Inflammatory macrophage (primary cell): Measurements from ENCODE around the gene SMIM28.
"Not testable (repeated sequence)": the region's sequence is repeated elsewhere in the genome, so short reads cannot be mapped to it uniquely, and the experiment has no call there.

Experiments used
- DNase-seq, 2 donors: peaks; one replicate each; pipeline ENCODE4 v3.0.0-alpha.2; 2020 to 2022
- total RNA-seq, 18 experiments: gene quantifications; one replicate each; lab custom pipeline; 2026; ENCODE audit warnings: mixed read lengths in 6 of 18, inconsistent platforms in 2 of 18; lab: John Stamatoyannopoulos, UW

SMIM28 gene
- 0 reads per million in 18 experiments for total RNA-seq

DNA sequence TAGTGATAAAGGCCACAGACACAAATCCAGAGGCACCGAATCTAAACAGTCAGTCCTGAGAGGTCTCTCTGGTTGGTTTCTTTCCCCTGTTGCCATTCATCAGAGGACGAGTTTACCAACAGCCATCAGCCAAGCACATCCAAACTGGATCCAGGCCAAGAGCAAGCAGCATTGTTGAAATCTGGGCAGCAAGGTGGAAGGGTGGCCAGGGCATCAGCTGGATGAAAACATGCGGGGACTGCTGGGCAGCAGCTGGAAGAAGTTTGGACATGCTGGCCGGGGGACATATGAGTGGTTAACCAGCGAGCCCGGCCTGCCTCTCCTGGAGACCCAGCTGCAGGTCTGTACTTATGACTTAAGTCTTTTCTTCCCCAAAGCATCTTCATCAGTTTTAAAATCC is at the start of gene SMIM28:
TSS of gene SMIM28 (plus strand) at position 62 of the 400 bp plus-strand sequence. CDS start at position 230, 168 bp downstream.
- DNase-seq = no peak

DNA sequence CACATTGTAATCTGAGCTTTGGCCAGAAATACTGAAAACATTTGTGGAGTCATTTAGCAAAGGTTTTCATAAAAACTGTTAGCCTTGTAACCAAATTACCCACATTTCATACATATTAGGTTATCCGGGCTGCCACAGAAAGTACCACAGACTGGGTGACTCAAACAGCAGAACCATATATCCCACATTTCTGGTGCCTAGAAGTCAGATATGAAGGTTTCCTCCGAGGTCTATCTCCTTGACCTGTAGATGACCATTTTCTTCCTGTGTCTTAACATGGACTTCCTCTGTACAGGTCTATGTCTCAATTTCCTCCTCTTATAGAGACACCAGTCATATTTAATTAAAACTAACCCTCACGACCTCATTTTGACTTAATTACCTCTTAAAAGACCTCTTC is 49.5 kb upstream of the SMIM28 start:
- DNase-seq = no peak

DNA sequence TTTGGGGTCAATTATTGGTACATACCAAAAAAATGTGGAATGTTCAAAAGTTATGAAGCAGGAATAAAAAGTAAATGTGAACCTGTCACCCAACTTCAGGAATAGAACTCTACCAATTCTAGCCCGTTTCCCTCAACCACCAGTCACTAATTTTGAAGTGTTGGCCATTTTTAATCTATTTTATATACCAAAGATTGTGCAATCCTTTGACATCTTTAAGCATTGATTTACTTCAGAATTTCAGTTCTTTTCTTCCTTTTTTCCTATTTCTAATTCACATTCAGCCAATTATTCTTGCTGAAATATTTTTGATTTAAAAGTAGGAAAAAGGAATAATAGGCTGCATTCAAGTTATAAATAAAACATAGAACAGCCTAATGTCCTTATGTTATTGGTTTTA is 46.9 kb upstream of the SMIM28 start:
- DNase-seq = no peak

DNA sequence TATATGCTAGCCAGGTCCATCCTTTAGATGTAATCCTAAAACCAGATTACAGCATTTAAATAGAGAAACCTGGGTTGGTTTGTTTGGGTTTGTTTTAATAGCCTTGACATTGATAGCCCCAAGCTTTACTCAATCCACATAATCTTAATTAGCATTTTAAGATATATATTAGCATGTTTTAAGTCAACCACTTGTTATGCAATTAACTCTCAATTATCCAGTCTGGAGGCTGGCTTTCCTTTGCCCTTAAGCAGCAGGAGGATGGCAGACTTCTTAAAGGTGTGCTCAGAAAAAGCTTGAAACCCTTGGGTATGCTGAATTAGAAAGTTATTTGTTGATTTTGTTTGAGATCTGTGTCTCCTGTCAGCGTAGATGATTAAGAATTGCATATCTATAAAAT is 46.3 kb upstream of the SMIM28 start:
- DNase-seq = no peak

DNA sequence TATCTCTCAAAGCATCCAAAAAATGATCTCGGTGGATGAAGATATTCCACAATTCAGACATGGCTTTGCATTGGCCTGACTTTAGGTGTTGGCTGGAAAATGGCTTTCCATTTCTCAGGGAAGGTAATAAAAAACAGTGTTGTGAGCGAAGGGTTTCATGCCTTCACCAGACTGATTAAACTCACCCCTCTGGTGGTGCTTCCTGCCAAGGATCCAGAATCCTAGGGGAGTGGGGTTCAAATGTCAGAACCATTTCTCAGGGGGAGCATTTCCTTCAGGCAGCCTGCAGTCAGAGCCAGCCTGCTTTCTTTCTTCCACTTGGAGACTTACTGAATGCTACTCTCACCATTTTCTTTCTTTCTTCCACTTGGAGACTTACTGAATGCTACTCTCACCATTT is 45.7 kb upstream of the SMIM28 start:
- DNase-seq = no peak

DNA sequence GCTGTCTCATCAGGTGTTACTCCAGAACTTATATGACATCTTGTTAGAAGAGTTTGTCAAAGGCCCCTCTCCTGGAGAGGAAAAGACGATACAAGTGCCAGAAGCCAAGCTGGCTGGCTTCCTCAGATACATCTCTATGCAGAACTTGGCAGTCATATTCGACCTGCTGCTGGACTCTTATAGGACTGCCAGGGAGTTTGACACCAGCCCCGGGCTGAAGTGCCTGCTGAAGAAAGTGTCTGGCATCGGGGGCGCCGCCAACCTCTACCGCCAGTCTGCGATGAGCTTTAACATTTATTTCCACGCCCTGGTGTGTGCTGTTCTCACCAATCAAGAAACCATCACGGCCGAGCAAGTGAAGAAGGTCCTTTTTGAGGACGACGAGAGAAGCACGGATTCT is 43.7 kb upstream of the SMIM28 start:
- DNase-seq = no peak

DNA sequence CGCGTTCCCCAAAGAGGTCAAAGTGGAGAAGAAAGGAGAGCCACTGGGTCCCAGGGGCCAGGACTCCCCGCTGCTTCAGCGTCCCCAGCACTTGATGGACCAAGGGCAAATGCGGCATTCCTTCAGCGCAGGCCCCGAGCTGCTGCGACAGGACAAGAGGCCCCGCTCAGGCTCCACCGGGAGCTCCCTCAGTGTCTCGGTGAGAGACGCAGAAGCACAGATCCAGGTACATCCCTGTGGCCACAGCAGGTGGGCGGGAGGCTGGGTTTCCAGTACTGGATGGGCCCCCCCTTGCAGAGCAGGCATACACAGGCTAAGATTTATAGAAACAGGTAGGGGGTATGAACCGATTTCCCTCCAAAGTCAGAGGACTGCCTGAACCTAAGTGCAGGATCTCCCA is 42.7 kb upstream of the SMIM28 start:
- no peak for DNase-seq

DNA sequence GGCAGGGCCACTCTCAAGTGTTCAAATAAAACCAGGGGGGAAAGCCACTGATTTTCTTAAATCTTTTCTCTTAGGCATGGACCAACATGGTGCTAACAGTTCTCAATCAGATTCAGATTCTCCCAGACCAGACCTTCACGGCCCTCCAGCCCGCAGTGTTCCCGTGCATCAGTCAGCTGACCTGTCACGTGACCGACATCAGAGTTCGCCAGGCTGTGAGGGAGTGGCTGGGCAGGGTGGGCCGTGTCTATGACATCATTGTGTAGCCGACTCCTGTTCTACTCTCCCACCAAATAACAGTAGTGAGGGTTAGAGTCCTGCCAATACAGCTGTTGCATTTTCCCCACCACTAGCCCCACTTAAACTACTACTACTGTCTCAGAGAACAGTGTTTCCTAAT is 41.5 kb upstream of the SMIM28 start:
- no peak for DNase-seq

DNA sequence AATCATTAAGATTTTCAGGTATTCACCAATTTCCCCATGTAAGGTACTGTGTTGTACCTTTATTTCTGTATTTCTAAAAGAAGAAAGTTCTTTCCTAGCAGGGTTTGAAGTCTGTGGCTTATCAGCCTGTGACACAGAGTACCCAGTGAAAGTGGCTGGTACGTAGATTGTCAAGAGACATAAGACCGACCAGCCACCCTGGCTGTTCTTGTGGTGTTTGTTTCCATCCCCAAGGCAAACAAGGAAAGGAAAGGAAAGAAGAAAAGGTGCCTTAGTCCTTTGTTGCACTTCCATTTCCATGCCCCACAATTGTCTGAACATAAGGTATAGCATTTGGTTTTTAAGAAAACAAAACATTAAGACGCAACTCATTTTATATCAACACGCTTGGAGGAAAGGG is 40.6 kb upstream of the SMIM28 start:
- DNase-seq = no peak

DNA sequence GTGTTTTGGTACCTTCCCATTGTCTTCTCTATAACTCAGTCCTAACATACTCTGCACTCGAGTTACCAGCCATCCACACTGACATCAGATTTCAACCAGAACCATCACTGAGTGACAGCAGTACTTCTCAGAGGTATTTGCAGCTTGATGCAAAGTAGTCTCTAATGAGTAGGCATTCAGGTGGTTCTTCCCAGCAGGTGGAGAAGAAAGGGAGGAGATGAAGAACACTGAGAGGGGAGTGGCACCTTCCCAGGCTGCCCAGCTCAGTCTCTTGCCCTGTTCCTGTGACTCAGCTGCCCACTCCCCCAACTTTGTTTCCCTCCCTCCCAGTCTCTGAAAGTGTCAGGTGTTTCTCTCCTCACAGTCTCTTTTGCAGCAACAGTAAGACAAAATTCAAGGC is 38.7 kb upstream of the SMIM28 start:
- no peak for DNase-seq

DNA sequence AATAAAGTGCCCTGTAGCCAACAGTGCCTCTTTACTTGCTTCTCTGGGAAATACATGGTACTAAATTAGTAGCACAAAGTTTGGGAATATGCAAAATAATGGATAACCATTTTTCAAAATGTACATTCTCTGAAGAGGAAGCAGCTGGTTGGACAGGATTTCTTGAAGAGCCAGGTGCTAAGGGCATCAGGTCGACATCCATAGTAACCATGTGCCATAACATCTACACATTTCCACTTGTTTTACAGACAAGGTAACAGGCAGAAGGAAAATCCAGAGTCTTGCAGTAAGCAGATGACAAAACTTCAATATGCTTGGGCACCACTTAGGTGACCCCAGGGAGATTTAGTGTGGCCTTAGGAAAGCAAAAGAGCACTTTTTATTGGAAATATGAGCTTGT is 36.5 kb upstream of the SMIM28 start:
- DNase-seq = no peak

DNA sequence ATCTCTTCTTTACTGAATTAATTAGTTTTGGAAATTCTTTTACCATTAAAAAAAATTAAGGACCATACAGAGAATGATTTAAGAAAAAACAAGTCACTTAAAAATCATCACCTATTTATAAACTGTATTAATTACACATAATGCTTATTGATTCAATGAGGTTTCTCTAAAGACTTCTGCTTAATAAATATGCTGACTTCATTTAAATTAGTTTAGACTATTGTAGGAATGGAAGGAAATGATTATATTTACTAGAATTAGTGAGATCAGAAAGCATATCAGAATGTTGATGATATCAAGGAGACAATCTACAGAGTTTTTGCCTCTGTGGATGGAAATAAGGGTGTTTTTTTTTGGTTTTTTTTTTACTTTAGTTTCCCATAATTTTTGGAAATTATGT is 34.6 kb upstream of the SMIM28 start:
- DNase-seq = no peak

DNA sequence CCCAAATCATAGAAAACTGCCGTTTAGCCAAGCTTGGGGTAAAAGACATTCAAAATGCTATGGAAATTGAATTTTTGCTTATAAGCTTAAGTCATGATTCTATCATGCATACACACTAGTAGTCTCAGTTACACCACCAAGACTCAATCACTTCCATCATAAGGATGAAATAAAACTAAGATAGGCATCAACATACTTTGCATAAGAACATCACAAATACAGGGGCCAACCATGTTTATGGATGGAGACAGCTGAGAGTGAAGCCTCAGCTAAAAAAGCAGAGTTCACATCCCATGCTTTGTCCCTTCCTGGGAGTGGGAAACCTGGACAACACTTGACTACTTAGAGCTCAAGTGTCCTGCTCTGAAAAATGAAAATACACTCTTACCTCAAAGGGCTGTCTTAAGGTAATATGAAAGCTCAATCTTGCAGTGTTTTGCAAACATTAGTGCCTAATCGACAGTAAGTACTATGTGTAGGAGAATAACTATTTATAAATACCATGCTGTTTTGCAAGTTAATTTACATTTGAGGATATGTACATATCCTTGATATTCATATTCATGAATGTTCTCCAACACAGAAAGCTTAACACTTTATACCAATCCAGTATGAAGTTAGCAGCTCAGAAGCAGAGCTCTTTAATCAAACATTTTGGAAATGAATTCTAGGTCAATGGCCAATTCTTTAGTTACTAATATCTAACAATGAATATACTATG is 32.0 kb upstream of the SMIM28 start:
- no peak for DNase-seq

DNA sequence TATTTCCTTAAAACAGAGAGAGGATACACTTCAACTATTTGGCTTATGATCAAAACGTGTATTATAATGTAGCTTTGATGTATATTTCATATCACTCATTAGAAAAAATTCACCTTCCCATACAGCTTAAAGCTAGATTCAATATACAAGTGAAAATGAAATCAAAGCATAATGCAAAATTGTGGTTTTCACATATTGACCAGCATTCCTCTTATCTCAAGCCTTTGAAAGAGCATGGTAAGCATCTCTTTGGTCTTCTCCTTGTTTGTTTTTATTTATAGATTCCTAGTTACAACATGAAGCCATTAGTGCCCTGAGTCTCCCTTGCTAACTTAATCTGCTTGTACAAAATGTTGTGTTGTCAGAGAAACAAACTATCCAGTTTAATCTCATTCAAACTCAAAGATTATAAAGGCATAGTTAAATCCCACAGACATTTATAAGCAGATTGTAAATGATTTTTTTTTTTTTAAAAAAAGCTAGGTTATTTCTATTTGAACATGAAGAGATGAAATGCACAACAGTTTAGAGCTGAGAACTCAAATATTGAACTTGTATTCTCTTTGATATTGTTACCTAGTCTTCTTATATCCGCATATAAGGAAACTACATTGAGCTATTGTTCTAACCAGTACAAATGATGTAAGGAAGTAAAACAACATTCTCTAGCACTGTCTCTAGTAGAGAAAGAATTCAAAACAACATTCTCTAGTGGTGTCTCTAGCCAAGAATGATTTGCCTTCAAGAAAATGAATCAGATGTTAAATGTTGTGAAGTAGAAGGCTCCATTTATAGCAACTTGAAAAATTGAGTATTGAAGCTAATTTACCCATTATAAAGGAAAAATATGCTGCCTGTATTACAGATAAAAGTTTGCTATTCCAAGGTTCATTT is 31.2 kb upstream of the SMIM28 start:
- no peak for DNase-seq

DNA sequence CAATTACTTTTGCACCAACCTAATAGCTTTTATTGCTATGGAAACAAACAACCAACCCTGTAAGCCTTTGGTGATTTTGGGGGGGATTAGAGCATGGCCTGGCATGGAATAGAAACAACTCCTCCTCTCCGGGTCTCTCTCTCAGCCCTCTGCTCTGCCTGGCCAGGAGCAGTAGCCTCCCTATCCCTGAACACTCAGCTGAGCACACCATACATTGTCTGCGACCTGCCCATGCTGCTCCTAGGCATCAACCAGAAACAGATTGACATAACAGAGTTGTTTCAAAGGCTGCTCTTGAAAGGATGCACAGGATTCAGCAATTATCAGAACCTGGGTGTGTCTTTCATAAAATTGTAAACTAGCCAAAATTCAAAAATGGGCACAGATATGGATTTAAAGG is 29.8 kb upstream of the SMIM28 start:
- no peak for DNase-seq

DNA sequence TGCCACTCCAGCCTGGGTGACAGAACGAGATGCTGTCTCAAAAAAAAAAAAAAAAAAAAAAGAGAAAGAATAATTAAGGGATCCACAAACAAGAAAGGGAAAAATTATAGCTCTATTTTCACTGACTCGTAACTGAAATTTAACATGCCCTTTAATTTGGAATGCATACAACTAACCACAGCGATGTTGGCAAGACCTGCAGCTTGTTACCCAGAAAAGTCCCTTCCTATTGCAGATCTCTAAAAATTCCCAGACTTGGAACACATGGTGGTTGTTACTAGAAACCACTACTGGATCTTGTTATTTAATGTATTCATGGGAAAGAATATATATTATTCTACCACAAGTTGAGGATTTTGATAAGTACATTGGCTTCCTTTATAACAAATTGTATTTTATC is 27.8 kb upstream of the SMIM28 start:
- no peak for DNase-seq

DNA sequence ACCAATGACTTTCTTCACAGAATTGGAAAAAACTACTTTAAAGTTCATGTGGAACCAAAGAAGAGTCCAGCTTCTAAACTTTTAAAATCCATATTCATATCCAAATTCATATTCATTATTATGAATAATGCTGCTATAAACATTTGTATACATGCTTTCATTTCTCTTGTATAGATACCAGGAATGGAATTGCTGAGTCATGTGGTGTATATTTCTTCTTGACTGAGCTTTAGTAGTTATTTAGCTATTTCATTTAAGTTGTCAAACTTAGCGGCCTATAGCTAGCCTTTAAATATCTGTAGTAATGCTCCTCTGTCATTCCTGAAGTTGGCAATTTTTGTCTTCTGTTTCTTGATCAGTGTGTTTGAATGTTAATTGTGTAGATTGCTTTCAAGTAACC is 19.8 kb upstream of the SMIM28 start:
- DNase-seq = no peak

DNA sequence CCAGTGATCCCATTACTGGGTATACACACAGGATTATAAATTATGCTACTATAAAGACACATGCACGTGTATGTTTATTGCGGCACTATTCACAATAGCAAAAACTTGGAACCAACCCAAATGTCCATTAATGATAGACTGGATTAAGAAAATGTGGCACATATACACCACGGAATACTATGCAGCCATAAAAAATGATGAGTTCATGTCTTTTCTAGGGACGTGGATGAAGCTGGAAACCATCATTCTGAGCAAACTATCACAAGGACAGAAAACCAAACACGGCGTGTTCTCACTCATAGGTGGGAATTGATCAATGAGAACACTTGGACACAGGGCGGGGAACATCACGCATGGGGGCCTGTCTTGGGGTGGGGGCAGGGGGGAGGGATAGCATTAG is 9.0 kb upstream of the SMIM28 start:
- not testable (repeated sequence) for DNase-seq

DNA sequence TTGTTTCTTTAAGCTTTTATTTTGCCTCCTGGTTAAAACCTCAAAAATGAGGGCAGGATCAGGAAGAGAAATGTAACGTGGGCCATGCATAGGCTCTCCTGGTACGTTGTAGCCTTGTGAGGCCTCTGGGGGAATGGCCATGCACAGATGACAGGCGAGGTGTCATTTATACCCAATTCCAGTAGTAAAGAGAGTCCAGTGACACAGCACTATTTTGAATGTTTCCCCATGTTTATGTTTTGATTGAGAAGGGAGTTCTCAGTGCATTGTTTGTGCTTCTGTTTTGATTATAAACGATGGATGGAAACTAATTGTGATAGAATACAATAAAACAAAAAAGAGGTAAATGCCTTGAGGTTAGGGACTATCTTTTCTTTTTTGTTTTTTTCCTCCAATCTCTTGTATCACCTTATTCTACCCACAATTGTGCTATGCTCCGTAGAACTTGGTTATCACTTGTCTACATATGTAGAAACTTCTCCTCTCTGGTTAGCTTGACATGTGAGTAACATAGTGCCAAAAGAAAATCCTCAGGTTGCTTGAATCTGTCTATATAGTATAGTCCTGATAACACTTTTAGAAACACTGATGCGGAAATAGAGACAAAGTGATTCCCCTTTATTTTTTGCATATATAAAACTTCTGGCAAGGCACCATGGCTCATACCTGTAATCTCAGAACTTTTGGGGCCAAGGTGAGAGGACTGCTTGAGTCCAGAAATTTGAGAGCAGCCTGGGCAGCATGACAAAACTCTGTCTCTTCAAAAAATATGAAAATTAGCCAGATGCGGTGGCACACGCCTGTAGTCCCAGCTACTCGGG is 6.9 kb upstream of the SMIM28 start:
- DNase-seq = no peak

DNA sequence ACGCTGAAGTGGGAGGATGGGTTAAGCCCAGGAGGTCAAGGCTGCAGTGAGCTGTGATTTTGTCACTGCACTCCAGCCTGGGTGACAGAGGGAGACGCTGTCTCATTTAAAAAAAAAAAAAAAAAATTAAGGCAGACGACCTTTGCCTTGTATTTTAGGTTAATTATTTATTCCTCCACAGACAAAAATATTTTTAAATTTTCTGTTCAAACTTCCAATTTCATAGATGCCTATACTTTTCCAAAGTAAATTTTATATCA is 6.3 kb upstream of the SMIM28 start:
- no peak for DNase-seq

DNA sequence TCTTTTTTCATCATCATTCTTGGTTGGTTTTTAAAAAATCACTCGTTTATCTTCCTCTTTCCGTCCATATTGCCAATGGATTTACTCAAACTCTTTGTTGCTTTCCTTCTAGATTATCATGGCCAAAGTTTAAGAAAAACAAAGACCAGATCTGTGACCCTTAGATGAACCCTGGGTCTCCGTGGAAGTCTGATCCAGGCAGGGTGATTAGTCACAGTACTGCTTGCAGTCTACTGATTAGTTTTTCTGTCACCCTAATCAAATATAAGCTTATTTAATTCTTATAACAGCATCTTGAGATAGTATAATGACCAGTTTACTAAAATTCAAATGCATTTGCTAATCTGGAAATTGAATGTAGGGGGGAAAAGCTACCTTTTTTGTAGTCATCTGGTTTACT is 6.0 kb upstream of the SMIM28 start:
- no peak for DNase-seq

DNA sequence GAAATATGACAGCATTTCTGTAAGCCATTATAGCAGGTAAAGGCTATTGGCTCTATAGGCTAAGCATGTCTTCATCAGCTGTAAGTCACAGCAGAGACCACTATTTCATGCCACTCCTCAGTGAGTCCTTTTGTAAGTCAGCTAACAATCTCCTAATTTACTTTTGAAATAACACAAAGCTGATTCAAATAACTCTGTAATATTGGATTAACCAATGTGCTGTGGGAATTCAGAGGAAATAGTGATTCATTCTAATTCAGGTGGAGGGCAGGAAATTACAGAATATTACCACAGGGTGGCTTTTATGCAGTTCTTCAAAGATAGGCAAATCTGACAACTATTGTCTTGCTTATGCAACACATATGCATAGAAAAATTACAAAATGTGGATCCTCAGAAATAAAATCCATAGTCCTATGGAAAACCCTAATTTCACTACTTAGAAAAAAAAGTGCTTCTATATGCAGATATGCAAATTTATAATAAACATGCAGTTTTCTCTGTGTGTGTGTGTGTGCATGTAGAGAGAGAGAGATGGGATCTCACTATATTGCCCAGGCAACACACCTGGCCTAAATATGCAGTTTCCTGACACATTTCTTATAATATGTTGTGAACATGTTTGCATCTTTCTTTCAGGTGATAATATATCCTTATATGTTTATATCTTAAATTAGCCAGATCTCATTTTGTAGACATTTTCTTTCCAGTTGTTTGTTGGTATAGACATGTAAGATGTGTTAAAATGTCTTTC is 4.8 kb upstream of the SMIM28 start:
- no peak for DNase-seq

DNA sequence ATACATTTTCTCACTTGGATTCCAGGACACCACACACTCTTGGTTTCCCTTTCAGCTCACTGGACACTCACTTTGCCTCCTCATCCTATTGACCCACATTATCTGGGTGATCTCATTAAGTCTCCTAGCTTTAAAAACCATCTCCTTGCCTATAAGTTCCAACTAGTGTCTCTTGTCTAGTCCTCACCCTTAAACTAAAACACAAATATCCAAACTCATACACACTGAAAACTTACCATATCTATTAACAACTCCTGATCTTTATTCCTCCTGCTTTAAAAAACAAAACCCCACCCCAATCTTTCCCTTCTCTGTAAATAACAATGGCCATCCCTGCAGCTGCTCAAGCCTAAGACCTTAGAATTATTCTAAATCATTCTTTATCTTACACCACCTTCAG is 3.5 kb upstream of the SMIM28 start:
- DNase-seq = no peak
